Epithelial cell of esophagus (primary cell): ENCODE results near the gene RTCA.

Experiments used
- DNase-seq: peaks from one replicate; pipeline ENCODE4 v3.0.0; 2010; ENCODE audit warnings: low read depth
- H3K4me3 ChIP-seq: 2 replicates; pipeline ENCODE4 v1.5.1; 2011; ENCODE audit warnings: mild to moderate bottlenecking, low read length, control low read depth
- TF ChIP-seq, protein P1 (sequence below): IDR thresholded peaks from 2 replicates; pipeline ENCODE4 v1.5.1; 2011; ENCODE audit warnings: low read depth, mild to moderate bottlenecking, low read length, control low read depth, inconsistent platforms; ENCODE audit not compliant: insufficient read depth; ENCODE audit errors: missing control alignments

Gene RTCA

DNA sequence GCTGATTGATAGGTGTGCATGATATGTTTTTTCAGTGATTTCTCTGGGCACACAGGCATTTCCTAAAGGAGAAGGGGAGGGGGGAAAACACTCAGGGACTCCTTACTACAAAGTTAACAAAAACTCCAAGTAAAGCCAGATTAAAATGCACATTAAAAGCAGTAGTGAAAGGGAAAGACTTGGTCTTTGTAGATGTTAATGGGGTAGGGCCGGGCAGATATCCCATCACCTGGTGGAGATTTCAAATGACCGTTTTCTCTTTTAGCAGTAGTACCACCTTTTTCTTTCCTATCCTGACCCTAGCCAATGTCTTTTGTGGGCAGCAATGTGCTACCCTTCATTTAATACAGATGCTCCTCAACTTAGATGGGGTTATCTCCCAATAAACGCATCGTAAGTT lies 32.5 kb downstream of the RTCA start:
- no peak for DNase-seq
- TF ChIP-seq, protein P1, sequence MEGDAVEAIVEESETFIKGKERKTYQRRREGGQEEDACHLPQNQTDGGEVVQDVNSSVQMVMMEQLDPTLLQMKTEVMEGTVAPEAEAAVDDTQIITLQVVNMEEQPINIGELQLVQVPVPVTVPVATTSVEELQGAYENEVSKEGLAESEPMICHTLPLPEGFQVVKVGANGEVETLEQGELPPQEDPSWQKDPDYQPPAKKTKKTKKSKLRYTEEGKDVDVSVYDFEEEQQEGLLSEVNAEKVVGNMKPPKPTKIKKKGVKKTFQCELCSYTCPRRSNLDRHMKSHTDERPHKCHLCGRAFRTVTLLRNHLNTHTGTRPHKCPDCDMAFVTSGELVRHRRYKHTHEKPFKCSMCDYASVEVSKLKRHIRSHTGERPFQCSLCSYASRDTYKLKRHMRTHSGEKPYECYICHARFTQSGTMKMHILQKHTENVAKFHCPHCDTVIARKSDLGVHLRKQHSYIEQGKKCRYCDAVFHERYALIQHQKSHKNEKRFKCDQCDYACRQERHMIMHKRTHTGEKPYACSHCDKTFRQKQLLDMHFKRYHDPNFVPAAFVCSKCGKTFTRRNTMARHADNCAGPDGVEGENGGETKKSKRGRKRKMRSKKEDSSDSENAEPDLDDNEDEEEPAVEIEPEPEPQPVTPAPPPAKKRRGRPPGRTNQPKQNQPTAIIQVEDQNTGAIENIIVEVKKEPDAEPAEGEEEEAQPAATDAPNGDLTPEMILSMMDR, result no peak
- no peak overlapping the region for H3K4me3 ChIP-seq

DNA sequence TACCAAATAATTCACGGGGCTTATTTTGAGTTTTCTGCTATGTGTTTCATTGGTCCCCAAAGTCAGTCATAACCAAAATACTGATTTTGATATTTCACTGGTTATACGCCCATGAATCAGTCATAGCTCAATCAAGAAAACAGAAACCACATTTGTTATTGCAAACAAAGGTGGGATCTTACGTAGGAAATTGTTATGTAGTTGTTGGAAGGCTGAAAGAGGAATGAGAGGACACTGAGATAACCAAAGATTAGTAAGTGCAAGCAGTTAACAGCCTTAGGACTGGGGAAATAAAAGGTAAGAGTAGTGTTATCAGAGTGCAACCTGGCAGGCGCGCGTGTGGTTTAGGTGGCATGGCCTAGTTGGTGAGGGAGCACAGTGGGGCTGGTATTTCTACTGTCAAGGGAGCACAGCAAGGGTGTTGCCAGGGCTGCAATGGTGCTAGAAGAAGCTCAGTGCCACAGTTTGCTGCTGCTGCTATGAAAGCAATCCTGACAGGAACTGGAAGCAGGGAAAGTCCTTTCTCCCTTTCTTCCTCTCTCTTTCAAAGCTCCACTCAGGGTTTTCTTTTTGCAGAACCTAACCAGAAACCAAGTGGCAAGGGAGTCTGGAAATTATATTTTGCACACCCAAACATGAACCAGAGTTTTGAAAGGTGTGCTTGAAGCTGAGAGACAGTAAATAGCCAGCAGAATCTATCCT lies 33.7 kb downstream of the RTCA start:
- DNase-seq, result no peak
- no peak overlapping the region for H3K4me3 ChIP-seq
- TF ChIP-seq, protein P1, result no peak

DNA sequence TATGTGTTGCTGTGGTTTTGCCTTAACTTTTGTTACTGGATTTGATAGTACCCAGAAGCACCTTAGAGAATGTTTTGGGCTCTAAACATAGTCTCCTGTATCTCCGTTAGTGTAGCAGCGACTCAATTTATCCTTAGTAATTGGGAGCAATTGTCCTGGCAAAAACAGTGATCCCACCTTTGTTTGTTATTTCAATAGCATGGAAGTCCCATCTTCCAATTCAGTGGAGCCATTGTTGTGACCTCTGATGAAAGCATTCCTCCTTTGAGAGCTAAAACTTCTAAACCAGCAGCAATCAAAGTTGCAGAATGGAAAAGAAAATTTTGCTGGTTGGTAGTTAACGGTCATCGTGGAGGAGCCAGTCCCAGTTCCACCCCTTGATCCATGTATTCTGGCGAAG lies 34.7 kb downstream of the RTCA start:
- DNase-seq, result no peak
- TF ChIP-seq, protein P1, result no peak
- H3K4me3 ChIP-seq, result no peak overlapping the region

DNA sequence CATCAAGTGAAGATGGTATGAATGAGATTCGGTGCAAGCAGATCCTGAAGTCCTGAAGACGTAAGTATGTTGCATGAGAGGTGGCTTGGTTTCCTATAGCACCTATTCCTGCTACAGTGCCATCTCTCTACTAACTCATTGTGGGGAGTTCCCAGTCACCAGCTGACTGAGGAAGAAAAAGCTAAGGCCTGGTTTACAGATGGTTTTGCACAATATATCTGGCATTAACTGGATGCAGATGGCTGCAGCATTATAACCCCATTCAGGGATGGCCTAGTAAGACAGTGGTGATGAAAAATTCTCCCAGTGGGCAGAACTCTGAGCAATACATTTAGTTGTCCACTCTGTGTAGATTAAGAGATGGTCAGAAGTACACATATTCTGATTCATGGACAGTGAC lies 36.7 kb downstream of the RTCA start:
- TF ChIP-seq, protein P1, result no peak
- no peak for DNase-seq
- H3K4me3 ChIP-seq, result no peak overlapping the region

DNA sequence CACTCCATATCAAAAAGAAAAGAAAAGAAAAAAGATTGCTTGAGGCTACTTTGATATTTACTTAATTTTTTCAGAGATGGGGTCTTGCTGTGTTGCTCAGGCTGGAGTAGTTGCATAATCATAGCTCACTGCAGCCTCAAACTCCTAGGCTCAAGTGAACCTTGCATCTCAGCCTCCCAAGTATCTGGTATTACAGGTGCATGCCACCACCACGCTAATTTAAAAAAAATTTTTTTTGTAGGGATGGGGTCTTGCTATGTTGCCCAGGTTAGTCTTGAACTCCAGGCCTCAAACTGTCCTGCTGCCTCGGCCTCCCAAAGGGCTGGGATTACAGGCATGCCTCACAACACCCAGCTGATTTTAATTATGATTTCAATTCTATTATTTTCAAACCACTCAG lies 38.2 kb downstream of the RTCA start:
- DNase-seq, result no peak
- H3K4me3 ChIP-seq, result no peak overlapping the region
- TF ChIP-seq, protein P1, result no peak

DNA sequence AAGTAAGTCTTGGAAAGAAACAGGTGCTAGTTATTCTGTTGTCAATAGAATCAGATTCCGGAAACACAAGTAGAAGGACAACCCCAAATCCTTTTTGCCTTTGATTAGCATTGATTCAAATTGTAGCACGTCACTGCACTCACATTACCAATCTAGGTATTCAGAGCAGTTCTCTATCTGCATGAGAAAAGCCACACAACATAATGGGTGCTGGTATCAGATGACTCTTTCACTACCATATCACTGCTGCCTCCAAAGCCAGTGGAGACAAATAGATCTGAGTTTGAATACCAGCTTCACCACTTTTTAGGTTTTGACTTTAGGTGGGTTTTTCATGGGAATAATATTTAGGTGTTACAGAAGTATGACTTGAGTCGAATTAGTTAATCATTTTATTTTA lies 38.9 kb downstream of the RTCA start:
- TF ChIP-seq, protein P1, result no peak
- no peak overlapping the region for H3K4me3 ChIP-seq
- DNase-seq, result no peak

DNA sequence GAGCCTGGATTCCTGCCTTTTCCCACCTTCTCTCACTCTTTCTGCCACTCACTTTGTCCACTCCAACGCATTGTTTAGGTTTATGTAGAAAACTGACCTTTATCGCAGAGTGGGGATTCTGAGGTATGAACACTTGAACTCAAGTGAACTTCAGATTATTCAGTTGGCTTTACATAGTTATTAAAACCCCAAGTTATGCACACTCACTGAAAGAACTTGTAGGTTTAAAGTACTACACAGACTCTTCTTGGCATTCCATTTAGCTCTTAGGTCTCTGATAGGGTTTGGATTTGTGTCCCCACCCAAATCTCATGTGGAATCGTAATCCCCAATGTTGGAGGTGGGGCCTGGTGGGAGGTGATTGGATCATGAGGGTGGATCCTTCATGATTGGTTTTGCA lies 39.9 kb downstream of the RTCA start:
- no peak for DNase-seq
- no peak overlapping the region for H3K4me3 ChIP-seq
- TF ChIP-seq, protein P1, result no peak
